HG03280 (cell line): ENCODE data around the gene STAG1.
"Not testable (repeated sequence)": the region's sequence is repeated elsewhere in the genome, so short reads cannot be mapped to it uniquely, and the experiment has no call there.

Experiments used
- ATAC-seq: cut with Tn5 transposase; IDR thresholded peaks from one replicate; pipeline ENCODE4 v1.9.1; 2021; ENCODE audit warnings: mild to moderate bottlenecking, moderate library complexity; ENCODE audit not compliant: unreplicated experiment

STAG1 gene

GRCh38 chr3:136602818-136603217 is 149.4 kb downstream of the STAG1 start:
- ATAC-seq = no peak

- no peak for ATAC-seq
Measured at GRCh38 chr3:136595913-136596697, 156.1 kb downstream of the STAG1 start.

- ATAC-seq = no peak
Measured at GRCh38 chr3:136586580-136586979, 165.6 kb downstream of the STAG1 start.

DNA sequence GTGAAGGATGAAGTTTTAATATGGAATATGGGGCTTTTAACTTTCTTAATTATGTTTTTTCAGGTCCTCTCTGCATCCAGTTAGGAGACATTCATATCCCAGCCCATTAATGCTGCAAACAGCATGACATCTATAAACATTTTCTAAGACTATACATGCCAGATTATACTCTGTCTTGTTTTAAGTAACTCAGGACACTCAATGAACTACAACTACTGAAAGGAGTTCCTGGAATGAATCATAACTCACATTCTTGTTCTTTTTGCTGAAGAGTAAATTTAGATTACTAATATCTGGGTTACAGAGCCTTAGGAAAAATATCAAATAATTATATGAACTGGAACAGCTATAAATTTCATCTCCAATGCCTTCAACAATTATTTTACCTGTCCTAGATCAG is 167.4 kb downstream of the STAG1 start:
- ATAC-seq = no peak

- ATAC-seq = no peak
Measured at GRCh38 chr3:136583823-136584222, 168.4 kb downstream of the STAG1 start.

DNA sequence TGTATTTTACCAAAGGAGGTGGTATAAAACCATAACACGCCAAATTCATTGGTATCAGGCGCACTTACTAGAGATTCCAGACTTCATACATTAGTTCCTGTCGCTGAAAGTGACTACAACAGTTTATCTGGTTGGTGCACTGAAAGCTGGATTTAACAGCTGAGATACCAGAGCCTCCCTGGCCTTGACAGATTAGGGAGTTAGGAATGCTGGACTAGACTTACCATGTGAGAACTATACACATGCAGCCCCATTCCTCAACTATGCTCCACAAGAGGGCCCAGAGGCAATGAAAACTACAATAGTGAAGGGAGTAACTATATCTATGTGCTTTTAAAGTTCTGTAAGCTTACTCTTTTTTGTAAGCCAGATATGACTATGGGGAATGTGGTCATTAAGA is 174.4 kb downstream of the STAG1 start:
- ATAC-seq = no peak

DNA sequence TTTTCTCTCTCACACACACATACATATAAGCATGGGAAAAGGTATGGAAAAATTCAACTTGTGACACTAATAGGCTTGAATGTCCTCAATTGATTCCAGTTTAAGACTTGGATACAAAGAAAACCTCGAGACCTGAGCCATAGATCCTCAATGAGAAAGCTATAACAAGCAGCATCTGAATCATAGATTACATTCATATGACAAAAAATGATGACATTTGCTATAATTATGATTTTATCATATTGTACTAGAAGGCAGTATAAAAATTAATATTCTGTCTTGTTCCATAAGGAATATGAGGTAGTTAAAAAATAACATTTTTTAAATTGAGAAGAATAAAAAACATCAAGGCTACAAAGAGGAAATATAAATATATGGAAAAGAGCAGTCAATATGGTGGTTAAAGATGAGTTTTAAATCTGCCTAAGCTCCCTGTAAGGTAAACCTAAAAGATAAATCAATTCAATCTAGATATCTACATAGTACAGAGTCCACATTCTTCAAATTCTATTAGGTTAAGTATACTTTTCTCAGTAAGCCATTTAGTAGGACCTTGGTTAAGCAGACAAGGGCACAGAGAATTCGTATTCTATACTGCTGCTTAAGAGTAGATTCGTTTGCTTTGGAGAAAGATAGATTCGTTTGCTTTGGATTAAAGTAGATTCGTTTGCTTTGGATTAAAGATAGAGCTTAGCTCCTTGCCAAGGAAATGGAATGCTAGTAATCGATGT is 175.7 kb downstream of the STAG1 start:
- no peak for ATAC-seq

DNA sequence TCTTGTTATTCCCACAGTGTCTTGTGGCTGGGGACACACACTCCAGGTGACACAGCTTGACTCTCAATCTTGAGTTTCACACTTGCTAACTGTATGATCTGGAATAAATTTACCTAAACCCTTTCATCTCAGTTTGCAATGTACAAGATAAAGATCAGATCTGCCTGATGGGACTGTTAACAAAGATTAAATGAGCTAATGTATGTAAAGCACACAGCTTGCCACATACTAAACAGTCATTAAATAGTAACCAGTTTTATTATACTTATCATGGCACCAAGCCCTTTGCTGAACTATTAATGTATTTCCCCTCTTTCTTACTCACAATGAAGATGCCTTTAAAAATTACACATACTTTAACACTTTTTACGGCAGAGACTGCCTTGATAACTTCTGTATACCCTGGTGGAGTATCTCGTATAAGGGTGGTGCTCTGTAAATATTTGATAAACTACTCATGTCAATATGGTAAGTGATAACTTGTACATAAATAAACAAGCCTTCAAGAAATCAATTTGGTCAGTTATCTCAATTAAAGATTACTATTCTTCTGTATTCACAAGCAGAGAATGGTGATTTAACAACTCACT is 184.5 kb downstream of the STAG1 start:
- no peak for ATAC-seq

DNA sequence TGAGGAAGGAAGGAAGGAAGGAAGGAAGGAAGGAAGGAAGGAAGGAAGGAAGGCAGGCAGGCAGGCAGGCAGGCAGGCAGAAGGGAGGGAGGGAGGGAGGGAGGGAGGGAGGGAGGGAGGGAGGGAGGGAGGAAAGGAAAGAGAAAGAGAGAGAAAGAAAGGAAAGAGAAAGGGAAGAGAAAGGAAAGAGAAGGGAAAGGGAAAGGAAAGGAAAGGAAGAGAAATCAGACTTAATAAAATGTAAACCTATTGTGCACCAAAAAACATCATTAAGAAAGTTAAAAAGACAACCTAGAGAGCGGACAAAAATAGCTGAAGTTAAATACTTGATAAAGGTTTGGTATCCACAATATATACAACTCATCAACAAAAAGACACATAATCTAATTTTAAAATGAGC is 187.2 kb downstream of the STAG1 start:
- not testable (repeated sequence) for ATAC-seq

- no peak for ATAC-seq
Measured at GRCh38 chr3:136562026-136562425, 190.2 kb downstream of the STAG1 start.

- ATAC-seq = no peak
Measured at GRCh38 chr3:136559896-136560295, 192.3 kb downstream of the STAG1 start.

DNA sequence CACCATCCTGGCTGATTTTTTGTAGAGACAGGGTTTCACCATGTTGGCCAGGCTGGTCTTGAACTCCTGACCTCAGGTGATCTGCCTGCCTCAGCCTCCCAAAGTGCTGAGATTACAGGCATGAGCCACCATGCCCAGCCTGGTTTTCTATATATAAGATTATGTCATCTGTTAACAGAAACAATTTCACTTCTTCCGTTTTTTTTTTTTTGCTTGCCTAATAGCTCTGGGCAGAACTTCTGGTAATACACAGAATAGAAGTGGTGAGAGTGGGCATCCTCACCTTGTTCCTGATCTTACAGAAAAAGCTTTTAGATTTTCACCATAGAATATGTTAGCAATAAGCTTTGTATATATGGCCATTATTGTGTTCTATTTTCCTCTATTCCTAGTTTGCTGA is 202.7 kb downstream of the STAG1 start:
- not testable (repeated sequence) for ATAC-seq

DNA sequence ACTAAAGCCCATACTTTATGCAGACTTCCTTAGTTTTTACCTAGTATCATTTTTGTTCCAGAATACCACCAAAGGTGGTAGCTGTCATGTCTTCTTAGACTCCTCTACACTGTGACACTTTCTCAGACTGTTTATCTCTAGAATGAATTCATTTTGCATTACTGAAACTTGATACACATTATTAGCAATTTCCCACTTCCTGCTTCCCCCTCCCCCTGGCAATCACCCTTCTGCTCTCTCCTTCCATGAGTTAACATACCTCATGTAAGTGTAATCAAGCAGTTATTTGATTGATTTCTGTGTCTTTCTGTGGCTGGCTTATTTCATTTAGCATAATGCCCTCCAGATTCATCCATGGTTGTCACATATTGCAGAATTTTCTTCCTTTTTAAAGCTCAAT is 204.9 kb downstream of the STAG1 start:
- no peak for ATAC-seq

DNA sequence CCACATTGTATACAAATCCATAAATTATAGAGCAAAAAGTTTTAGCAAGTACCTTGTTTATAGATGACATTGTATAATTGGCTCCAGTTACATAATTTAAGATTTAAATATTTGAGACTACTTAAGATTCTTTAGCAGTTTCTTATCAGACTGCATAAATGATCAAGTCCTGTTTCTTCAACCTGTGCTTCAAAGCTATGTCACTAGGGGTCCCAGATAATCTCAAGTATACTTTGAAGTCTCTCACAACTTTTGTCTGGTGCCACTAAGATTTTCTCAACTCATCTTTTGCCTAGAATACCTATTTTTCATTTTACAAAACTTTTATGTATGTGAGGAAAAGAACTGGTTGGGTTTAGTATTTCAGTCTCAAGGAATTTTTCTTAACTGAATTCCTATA is 205.5 kb downstream of the STAG1 start:
- ATAC-seq = no peak

DNA sequence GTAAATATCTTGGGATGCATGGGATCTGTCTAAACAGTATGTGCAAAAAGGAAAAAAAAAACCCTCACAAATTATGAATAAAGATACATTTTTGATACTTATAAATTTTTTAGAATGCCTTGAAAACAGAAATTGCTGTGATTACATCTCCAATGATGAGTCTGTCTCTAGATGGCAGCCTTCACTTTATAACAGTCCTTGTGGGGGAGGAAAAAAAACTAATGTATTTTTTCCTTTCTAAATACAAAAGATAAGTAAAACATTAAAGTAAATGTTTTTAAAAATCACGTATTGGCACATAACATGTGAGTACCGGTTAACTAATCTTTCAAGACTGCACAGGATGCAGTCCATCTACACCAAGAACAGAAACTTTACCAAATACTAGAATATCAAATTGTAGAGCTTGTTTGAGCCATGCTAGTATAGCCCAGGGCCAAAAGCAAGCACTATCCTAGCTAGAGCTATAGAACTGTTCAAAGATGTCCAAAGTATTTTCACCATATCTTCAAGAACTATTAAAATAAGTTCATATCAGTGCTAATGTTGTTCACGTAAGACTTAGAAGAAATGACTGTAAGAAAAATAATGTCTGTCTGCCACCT is 206.4 kb downstream of the STAG1 start:
- ATAC-seq = no peak

DNA sequence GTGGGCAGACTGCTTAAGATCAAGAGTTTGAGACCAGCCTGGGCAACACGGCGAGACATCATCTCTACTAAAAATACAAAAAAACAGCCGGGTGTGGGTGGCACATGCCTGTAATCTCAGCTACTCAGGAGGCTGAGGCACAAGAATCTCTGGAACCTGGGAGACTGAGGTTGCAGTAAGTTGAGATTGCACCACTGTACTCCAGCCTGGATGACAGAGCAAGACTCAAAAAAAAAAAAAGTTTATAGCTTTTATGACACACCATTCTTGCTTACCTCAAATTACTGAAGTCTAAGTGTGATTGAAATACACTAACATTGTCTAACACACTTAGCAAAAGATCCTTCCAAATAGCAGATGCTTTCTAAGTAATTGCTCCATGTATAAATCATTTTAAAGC is 207.6 kb downstream of the STAG1 start:
- no peak for ATAC-seq

DNA sequence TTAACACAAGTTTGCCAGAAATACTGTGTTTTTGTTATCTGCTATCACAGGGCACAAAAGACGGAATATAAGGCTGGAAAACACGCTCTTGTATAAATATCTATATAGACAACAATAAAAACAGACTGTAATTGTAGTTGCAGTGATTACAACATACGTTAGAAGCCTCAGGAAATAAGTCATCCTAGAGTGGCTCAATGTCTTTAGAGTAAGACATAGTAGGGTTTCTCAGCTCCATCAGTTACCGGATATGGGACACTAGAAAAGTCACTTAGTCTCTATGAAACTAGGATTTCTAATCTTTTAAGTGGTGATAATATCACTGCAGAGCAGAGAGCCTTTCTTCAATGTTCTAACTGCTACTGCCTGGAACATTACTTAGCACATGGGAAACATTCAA is 208.8 kb downstream of the STAG1 start:
- no peak for ATAC-seq

DNA sequence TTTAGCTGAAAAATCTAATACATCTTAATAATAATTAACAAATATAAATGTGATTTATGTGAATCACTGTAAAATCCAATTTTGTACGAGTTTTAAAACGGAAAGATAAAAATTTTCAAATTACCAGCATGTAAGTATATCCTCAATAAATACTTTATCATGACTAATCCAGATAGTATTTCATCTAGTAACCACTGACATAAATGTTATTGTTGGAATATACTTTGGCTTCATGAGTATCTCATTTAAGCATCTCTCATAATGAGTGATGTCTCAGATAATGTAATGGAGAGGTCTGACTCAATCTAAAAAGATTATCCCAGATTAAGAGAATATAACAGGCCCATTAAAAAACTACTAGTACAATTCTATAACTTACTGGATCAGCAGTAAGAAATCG is 216.3 kb downstream of the STAG1 start:
- no peak for ATAC-seq

DNA sequence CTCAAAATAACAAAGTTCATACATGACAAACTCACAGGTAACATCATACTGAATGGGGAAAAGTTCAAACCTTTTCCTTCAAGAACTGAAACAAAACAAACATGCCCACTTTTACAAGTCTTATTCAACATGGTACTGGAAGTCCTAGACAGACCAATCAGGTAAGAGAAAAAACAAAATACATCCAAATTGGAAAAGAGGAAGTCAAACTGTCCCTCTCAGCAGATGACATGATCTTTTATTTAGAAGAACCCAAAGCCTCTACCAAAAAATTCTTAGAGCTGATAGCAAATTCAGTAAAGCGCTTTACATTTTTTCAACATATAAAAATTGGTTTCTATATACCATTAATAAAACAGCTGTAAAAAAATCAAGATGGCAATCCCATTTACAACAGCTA is 219.4 kb downstream of the STAG1 start:
- ATAC-seq = no peak

- ATAC-seq = no peak
Measured at GRCh38 chr3:136518102-136518501, 234.1 kb downstream of the STAG1 start.

DNA sequence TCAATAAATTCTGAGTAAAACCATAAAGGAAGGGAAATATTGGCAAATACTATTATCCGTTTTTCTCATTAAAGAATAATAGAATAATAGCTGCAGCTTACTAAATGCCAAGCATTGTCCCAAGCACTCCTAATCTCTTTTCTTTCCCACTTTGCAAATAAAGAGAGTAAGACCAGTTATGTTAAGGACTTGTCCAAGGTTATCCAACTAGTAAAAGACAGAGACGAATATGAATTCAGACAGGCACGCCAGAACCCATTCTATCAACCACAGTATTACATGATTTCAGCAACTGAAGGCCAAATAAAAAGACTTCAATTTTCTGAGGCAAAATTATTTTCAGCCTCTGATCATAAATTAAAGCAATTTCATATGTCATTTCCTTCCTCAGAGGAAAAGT is 235.5 kb downstream of the STAG1 start:
- ATAC-seq = no peak

GRCh38 chr3:136516095-136516494 is 236.1 kb downstream of the STAG1 start:
- no peak for ATAC-seq
